Measurements from ENCODE around the gene NPR2. TPM values are rescaled to one million over a fixed set of nuclear protein-coding genes. Genes with fewer than 3 reads are reported as not detected.

NPR2 gene
- total and polyA plus RNA-seq, 2 of the 13 experiments (the other 11 are each of a cell fraction or from before 2014, with no cell fraction given) = 7.4 to 9.4 TPM

DNA sequence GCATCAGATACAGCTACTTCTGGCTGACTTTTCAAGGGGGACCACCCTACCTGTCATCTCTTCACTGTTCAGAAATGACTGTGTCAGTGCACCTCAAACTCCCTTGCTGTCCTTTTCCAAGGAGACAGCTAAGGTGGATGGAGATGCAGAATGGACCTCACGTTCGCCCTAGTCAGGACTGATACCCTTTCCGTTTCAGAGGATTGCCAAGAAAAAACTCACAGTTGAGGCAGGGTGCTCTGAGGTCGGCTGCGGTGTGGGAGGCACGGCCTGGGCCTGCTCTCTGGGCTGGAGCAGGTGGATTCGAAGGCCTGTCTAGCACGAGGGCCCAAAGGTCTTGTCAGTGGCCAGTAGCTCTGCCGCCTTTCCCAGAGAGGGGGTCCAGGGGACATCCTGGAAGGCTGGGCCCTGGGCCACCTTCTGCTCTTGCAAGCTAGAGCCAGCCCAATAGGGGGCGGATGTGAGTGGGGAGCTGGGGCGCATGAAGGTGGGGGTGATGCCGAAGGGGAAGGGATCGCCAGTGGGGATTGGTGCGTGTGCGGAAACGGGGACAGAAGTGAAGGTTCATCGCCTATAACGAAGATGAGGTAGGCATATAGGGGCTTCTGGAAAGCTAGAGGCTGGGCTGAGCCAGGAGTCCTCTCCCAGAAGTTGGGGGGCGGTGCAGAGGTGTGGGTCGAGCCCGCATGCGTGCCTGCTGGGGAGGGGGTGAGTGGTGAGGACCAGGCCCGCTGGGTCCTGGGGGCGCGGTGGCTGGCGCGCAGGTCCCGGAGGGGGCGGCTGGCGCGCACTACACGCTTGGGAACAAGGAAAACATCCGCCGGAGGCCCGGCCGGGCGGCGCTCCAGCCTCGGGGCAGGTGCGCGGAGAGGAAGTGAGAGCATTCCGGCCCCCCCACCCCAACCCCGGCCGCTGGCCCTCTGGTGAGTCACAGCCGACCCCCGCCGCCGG, 34.8 kb upstream of the NPR2 start (continued):
- 0 out of 2 replicates have a peak, but pooled peaks have one; percentile 2 for TF ChIP-seq ESRRA (CRISPR knock-in tag; IDR thresholded peaks at IDR 0.05; ENCODE audit: low read depth)
- no peak for TF ChIP-seq IRX3 (CRISPR knock-in tag; IDR thresholded peaks at IDR 0.05; ENCODE audit: borderline replicate concordance, low read depth)
- TF ChIP-seq CBX5 (CRISPR knock-in tag; IDR thresholded peaks at IDR 0.05; ENCODE audit: borderline replicate concordance) = peak; percentile 32; the same call in 1 of the 2 replicates
- peak; percentile 22; the same call in 1 of the 2 replicates for TF ChIP-seq NRL (CRISPR knock-in tag; IDR thresholded peaks at IDR 0.05; ENCODE audit: borderline replicate concordance)
- no peak for TF ChIP-seq ZIK1 (CRISPR knock-in tag; IDR thresholded peaks at IDR 0.05; ENCODE audit: borderline replicate concordance, low read depth)
- TF ChIP-seq, protein P1, sequence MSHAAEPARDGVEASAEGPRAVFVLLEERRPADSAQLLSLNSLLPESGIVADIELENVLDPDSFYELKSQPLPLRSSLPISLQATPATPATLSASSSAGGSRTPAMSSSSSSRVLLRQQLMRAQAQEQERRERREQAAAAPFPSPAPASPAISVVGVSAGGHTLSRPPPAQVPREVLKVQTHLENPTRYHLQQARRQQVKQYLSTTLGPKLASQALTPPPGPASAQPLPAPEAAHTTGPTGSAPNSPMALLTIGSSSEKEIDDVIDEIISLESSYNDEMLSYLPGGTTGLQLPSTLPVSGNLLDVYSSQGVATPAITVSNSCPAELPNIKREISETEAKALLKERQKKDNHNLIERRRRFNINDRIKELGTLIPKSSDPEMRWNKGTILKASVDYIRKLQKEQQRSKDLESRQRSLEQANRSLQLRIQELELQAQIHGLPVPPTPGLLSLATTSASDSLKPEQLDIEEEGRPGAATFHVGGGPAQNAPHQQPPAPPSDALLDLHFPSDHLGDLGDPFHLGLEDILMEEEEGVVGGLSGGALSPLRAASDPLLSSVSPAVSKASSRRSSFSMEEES (CRISPR knock-in tag; IDR thresholded peaks at IDR 0.05) = no peak; the same call in 1 of the 2 replicates
- no peak for TF ChIP-seq ATF7 (IDR thresholded peaks at IDR 0.05)
- TF ChIP-seq ATF7 (CRISPR knock-in tag; IDR thresholded peaks at IDR 0.05) = no peak
- TF ChIP-seq ZNF607 (CRISPR knock-in tag; IDR thresholded peaks at IDR 0.05; ENCODE audit: borderline replicate concordance) = peak; percentile 33
- TF ChIP-seq EEA1 (CRISPR knock-in tag; IDR thresholded peaks at IDR 0.05; ENCODE audit: borderline replicate concordance) = no peak; the same call in 1 of the 2 replicates
- peak; percentile 84; the same call in 1 of the 2 replicates for TF ChIP-seq ZNF367 (CRISPR knock-in tag; IDR thresholded peaks at IDR 0.05; ENCODE audit: borderline replicate concordance)
- TF ChIP-seq GATAD2A (CRISPR knock-in tag; IDR thresholded peaks at IDR 0.05) = peak; percentile 52
- no peak for TF ChIP-seq ZNF512B (CRISPR knock-in tag; IDR thresholded peaks at IDR 0.05; ENCODE audit: borderline replicate concordance)
- TF ChIP-seq ZMYM4 (CRISPR knock-in tag; IDR thresholded peaks at IDR 0.05) = peak; percentile 66
- no peak for TF ChIP-seq SOX5 (CRISPR knock-in tag; IDR thresholded peaks at IDR 0.05; ENCODE audit: borderline replicate concordance)
- no peak for TF ChIP-seq HOXA7 (CRISPR knock-in tag; IDR thresholded peaks at IDR 0.05)
- TF ChIP-seq ZNF430 (CRISPR knock-in tag; IDR thresholded peaks at IDR 0.05) = no peak; the same call in 1 of the 2 replicates
- TF ChIP-seq BCLAF1 (IDR thresholded peaks at IDR 0.05) = no peak
